Testis (tissue), 2 donors: ENCODE measurements around the gene PLRG1.

Source experiments
- CTCF ChIP-seq, 3 experiments: fragments of 450-650 bp in 2 of 3; fragments of 200-600 bp in 1 of 3; sonication (generic) in 1 of 3; IDR thresholded peaks; one replicate each; pipeline ENCODE4 v1.5.1; 2016 to 2019; ENCODE audit warnings: antibody characterized with exemption in 3 of 3, mild to moderate bottlenecking in 2 of 3, moderate library complexity in 1 of 3
- POLR2A ChIP-seq: fragments of 450-650 bp; IDR thresholded peaks from one replicate; pipeline ENCODE4 v1.6.1; 2017; ENCODE audit warnings: antibody characterized with exemption, mild to moderate bottlenecking, moderate library complexity

GRCh38 chr4:154595807-154596206, 45.6 kb upstream of the PLRG1 start:
- no peak for TF ChIP-seq CTCF (IDR thresholded peaks at IDR 0.05)
- TF ChIP-seq POLR2A: no peak
